ENCODE results near the gene PDE4B. TPM values are rescaled to one million over a fixed set of nuclear protein-coding genes. Genes with fewer than 3 reads are reported as not detected.

The PDE4B gene
- total and polyA plus RNA-seq, 9 donors, result 1.7 to 8.2 (median 5.1) TPM

DNA sequence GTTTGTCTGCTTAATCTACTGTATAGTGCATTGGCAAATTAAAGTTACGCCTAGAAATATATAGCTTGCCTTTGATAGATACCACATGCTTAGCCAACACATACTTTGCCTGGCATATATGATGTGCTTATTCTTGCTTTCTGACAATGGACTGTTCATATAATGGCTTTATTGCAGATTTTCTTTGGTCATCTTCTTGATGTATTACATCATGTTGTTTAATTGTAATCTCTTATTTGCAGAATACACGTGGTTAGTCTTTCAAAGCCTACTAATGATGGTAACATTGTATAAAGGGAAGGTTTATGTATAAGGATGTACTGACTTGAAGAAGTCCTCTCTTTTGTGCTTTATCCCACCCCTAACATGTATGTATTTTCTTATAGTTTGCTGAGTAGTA is 201.5 kb downstream of the PDE4B start:
- Histone ChIP-seq H3K4me1 (ENCODE audit: insufficient read depth) (no peaks in the 10 kb centered on the region), H3K4me3 (no peak overlapping the region), H3K36me3 (no peaks in the 10 kb centered on the region), H3K27me3 (no peaks in the 10 kb centered on the region), H3K27ac (no peak overlapping the region), H3K9me3 (no peaks in the 10 kb centered on the region)
- 67 to 73% (median 69%) methylated on average over 2 of the region's 2 CpGs for WGBS, 3 donors
- intact Hi-C loops (cut with DNase I), result no loop called here
- TF ChIP-seq POLR2A (IDR thresholded peaks at IDR 0.05), result no peak
- TF ChIP-seq EP300 (IDR thresholded peaks at IDR 0.05), result no peak
- no peak for TF ChIP-seq CTCF (IDR thresholded peaks at IDR 0.05)
- DNase-seq, result no peak

DNA sequence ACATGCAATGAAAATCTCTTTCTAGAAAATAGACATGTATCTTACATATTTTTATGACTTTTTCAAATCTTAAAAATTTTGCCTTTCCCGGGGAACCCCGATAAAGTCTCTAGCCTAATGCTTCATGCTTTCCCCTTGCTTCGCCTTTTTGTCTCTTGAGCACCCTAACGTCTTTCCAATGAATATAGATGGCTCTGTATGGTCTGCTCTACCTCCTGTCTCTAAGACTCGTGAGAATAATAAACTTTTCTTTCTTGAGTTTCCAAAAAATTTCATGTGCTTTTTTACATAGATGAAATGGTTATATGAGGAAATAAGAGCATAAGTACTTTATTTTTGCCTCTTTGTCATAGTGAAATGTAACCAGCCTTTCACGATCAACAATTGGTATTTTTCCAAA is 202.6 kb downstream of the PDE4B start:
- no peak for DNase-seq
- no peaks in the 10 kb centered on the region for H3K4me1 ChIP-seq (ENCODE audit: insufficient read depth)
- no peaks in the 10 kb centered on the region for H3K27me3 ChIP-seq
- H3K36me3 ChIP-seq, result no peaks in the 10 kb centered on the region
- TF ChIP-seq EP300 (IDR thresholded peaks at IDR 0.05), result no peak
- no peak for TF ChIP-seq CTCF (IDR thresholded peaks at IDR 0.05)
- TF ChIP-seq POLR2A (IDR thresholded peaks at IDR 0.05), result no peak
- no peak overlapping the region for H3K27ac ChIP-seq
- intact Hi-C loops (cut with DNase I), result no loop called here
- H3K9me3 ChIP-seq, result no peaks in the 10 kb centered on the region
- 32 to 48% (median 44%) methylated on average over 6 of the region's 6 CpGs for WGBS, 3 donors
- no peak overlapping the region for H3K4me3 ChIP-seq

- Histone ChIP-seq H3K27ac (no peak overlapping the region), H3K36me3 (no peaks in the 10 kb centered on the region), H3K4me1 (ENCODE audit: insufficient read depth) (no peaks in the 10 kb centered on the region), H3K4me3 (no peak overlapping the region), H3K9me3 (no peaks in the 10 kb centered on the region), H3K27me3 (no peaks in the 10 kb centered on the region)
- intact Hi-C loops (cut with DNase I), result no loop called here
- DNase-seq, result no peak
- TF ChIP-seq EP300 (IDR thresholded peaks at IDR 0.05) (no peak), CTCF (IDR thresholded peaks at IDR 0.05) (no peak), POLR2A (IDR thresholded peaks at IDR 0.05) (no peak)
Observed at GRCh38 chr1:65995928-65996327, 203.2 kb downstream of the PDE4B start.

DNA sequence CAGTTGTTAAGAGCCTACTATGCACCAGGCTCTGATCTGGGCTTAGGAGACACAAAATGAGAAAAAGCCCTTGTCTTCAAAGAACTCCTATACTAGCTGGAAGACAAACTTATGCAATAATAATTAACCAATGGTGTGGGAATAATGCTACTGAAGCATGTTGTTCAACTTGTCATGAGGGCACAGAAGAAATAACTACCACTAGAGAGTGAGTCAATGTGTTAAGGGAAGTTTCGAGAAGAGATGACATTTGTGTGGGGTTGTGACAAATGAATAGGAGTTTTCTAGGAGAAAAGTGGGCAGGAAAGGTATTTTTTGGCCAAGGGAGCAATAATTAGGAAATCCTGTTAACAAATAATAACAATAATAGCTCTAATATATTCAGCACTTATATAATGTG is 205.0 kb downstream of the PDE4B start:
- Histone ChIP-seq H3K27me3 (no peaks in the 10 kb centered on the region), H3K9me3 (no peaks in the 10 kb centered on the region), H3K4me3 (no peak overlapping the region), H3K4me1 (ENCODE audit: insufficient read depth) (no peaks in the 10 kb centered on the region), H3K36me3 (no peaks in the 10 kb centered on the region), H3K27ac (no peak overlapping the region)
- TF ChIP-seq CTCF (IDR thresholded peaks at IDR 0.05), result no peak
- TF ChIP-seq EP300 (IDR thresholded peaks at IDR 0.05), result no peak
- TF ChIP-seq POLR2A (IDR thresholded peaks at IDR 0.05), result no peak
- 85 to 89% (median 89%) methylated on average over 1 of the region's 1 CpG for WGBS, 3 donors
- intact Hi-C loops (cut with DNase I), result no loop called here
- no peak for DNase-seq
